NCI-H2196 treated with DMSO at 0.1 percent for 48 hours (cell line): ENCODE results near the gene PRR18.
"Not testable (repeated sequence)": the region's sequence is repeated elsewhere in the genome, so short reads cannot be mapped to it uniquely, and the experiment has no call there.

Experiments used
- DNase-seq: peaks from one replicate; lab custom pipeline; 2025; ENCODE audit not compliant: unreplicated experiment; lab: John Stamatoyannopoulos, UW

Gene PRR18, protein sequence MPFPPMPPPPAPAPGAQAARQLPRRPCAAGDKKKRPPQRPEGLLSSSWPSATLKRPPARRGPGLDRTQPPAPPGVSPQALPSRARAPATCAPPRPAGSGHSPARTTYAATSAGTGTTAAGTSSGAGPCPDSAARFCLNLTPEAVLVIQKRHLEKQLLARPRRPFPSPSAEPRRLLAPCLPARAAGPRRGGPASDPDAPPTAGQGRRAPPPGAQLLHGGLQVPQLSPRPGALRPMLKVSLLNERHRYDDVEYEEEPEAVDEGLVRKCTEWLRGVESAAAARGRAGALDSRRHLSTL

DNA sequence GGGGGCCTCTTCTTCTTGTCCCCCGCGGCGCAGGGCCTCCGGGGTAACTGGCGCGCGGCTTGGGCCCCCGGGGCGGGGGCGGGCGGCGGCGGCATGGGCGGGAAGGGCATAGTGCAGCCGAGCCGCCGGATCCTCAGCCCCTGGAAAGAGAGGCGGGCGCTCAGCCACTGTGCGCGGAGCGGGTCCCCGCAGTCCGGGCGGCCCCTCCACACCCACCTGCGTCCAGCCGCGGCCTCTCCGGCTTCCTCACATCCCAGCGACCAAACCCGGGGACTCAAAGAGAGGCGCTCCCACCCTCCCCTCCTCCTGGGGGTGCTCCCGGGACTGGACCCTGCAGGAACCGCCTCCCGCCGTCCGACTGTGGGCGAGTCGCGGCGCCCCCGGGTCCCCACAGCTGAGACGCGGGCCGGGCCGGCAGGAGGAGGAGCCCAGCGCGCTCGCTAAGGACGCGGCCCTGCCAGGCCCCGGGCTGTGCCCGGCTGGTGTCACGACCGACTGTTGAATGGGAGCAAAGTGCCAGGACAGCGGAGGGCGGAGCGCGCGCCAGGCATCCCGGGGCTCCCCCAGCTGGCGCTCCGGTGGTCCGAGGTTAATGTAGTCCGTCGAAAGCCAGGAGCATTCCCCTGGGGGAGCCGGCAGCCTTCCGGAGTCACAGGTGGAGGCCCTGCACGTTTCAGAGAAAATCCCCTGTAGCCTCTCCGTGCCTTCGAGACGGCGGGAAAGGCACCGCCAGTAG, at the start of gene PRR18:
Gene PRR18 (minus strand): TSS at position 360 of the 736 bp plus-strand sequence. CDS start 250 bp downstream, at position 110.
- DNase-seq: no peak

DNA sequence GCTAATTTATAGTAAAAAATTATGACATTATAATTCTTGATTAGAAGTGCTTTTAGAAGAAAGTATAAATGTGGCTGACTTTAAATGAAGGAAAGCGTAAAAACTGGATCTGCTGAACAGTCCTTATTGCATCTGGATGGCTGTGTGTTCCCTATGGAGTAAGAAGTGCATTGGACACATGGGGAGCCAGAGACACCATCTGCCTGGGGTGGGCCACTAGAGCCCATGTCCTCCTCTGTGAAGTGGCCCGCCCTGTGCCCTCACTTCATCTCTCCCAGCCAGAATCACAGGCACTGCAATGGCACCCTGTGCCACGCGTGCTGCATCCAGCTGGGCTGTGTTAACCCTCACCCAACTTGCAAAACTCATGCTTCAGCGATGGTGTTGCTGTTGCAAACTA, 47.4 kb upstream of the PRR18 start:
- DNase-seq: no peak

DNA sequence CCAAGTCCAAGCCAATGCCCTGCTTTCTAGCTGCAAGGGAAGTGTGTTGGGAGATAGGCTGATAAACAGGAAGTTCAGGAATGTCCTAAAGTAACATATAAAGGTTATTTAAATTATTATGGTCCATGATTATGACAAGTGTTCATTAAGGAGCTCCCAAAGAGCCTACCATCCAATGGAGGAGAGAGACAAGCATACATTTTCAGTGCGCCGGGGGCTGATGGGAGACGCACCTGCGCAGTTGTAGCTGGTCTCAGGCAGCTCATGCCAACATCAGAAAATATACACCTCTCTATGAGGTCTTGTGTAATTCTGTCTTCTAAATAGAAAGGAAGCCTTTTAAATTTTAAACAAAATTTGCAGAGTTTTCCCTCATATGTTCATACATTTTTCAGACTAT, 46.8 kb upstream of the PRR18 start:
- no peak for DNase-seq

DNA sequence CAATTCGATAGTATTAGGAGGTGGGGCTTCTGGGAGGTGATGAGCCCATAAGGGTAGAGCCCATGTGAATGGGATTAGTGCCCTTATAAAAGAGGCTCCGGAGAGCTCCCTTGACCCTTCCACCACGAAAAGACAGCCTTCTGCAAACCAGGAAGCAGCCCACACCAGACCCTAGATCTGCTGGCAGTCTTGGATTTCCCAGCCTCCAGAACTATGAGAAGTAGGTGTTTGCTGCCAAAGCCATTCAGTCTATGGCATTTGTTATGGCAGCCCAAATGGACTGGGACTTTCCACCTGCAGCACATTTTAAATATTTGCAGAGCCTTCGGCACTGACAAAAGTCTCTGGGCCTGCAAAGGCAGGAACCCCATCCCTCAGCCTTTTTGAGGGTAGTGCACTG, 46.0 kb upstream of the PRR18 start:
- no peak for DNase-seq

DNA sequence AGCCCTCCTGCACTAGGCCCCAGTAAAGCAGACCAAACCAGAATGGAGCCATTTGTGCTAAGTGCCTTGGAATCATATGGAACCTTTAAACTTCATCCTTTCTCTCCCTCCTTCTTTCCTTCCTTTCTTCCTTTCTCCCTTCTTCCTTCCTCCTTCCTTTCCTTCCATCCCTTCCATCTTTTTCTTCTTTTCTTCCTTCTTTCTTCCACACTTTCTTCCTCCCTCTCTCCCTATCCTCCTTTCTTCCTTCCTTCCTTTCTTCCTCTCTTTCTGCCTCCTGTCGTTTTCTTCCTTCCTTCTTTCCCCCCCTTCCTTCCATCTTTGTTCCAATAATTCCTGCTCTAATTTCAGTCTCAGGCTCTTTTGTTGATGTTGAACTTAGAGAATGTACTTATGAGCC, 45.3 kb upstream of the PRR18 start:
- DNase-seq: no peak

DNA sequence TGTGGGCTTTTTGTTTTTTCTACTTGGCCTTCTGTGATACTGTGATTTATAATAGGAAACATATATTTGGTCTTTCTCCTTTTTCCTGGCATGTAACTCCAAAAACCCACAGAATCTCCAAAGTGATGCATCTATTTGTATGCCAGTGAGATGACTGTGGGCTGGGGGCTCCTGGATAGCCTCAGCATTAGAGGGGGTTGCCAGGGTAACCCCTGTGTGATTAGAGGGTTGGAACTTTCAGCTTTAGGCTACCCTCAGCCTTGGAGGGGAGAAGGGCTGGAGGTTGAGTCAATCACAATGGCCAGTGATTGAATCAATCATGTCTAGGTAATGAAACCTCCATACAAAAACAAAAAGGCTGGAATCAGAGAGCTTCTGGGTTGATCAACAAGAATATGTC, 44.7 kb upstream of the PRR18 start:
- no peak for DNase-seq

DNA sequence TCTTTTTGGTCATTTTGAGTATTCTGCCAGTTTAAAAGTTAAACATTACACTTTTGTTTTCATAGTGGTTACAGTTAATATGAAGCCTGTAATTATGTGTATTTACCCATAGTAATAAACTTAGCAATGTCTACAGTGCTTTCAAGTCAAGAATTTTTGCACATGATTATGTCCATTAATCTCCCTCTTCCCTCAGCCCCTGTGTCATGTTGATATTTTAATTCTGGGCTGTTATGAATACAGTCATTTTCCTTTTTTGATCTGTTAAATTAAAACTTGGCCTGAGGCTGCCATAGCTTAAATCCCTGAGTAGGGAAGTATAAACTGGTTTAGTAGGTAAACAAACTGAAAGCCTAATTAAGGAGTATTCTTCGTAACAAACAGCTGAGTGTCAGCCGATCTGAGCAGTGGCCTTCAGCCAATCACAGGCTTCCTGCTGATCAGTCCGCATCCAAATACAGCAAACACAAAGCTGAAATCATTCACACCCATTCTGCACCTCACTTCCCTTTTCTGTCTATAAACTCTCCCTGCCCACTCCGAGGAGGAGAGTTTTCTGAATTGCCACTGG, 43.6 kb upstream of the PRR18 start:
- DNase-seq: no peak

DNA sequence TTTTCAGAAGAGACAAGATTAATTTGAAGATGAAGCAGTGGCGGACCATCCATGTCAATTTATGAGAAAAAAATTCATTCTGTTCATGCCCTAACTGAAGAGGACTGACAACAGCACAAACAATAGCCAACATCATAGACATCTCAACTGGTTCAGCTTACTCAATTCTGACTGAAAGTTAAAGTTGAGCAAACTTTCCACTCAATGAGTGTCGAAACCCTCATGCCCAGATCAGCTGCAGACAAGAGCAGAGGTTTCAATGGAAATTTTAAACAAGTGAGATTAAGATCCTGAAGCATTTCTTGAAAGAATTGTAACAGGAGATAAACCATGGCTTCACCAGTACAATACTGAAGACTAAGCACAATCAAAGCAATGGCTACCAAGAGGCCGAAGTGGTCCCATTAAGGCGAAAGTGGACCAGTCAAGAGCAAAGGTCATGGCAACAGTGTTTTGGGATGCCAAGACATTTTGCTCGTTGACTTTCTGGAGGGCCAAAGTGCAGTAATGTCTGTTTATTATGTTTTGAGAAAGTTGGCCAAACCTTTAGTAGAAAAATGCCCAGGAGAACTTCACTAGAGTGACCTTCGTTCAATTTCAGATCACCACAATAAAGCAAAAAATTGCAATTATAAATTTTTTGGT, 40.2 kb upstream of the PRR18 start:
- no peak for DNase-seq

DNA sequence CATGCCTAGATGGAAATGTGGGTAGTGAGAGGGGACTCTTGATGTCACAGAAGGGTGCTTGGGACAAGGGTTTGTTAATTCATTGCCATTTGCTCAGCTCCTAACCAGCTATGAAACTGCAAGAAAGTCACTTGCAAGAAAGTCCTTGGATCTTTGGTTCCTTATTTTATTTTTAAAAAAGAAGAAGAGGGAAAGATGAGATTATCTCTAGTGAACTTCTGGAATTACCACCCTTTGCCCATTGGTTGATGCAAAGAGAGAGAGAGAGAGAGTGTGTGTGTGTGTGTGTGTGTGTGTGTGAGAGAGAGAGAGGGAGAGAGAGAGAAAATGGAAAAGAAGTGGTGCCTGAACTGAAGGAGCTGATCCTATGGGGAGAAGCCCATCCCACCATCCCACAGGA, 38.8 kb upstream of the PRR18 start:
- no peak for DNase-seq

DNA sequence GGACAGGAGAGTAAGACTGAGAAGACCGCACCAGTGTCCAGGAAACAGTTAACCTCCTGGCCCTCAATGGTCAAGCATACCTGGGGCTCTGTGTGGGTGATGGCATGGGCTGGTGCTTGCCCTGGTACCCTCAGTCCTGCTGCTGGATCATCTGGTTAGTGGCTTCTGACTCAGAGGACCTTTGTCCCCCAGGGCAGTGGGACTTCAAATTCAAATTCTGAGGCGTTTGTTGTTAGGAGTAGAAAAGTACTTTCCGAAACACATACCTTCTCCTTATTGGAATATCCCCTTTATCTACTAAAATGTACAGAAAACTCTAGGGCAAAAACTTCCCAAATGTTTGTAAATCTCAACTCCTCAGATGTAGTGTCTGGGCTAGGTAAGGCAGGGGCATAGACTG, 38.3 kb upstream of the PRR18 start:
- DNase-seq: no peak

DNA sequence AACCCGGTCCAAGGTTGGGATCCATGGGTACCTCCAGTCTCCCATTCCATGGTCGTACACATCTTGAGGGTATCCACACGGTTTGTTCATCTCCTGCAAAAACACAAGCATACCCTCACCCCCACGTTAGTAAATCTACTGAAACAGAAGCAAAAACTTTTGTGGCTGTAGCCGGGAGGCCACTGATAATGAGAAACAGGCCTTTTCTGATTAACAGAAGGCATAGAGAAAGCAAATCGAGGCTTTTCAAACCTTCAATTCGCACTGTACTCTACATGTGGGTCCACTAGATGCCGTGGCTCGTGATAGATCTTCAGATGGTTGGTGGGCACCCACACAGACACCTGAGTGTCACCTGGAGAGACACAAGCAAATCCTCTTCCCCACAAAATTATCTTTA, 37.5 kb upstream of the PRR18 start:
- not testable (repeated sequence) for DNase-seq

DNA sequence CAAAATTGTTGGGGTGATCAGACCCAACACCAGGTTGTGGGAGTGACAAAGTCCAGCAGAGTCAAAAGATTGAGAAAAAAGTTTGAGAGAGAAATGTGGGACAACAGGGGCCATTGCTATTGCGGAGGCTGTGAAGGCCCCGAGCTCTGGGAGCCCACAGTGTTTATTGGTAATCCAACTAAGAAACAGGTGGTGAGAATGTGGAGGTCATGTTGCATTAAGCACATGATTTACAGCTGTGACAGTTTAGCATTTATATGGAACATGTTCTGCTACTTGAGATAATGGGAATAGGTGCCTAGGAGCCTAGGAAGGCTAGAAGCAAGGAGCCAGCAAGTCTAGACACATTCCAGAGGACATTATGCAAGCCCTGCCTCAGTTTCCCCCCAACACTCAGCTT, 36.7 kb upstream of the PRR18 start:
- not testable (repeated sequence) for DNase-seq

DNA sequence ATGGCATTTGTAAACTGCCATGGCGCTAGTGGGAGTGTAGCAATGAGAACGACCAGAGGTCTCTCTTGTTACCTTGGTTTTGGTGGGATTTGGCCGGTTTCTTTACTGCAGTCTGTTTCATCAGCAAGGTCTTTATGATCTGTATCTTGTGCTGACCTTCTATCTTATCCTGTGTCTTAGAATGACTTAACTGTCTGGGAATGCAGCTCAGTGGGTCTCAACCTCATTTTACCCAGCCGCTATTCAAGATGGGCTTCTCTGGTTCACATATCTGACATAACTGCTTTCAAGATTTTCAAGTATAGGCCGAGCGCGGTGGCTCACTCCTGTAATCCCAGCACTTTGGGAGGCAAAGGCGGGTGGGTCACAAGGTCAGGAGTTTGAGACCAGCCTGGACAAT, 36.0 kb upstream of the PRR18 start:
- no peak for DNase-seq

DNA sequence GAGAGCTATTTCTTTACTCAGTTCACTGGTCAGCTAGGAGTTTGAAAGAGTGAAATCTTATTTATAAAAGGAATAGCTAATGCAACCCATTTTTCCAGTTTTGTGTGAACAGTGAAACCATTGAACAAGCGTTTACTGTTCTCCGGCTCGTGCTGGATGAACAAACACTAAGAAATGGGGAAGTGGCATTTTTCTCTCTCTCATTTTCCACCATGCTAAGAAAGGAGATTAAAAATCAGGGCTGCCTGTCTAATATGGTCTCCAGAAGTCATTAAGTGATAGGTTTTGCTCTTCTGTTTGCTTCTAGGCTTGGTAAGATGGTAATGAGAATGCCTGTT, 34.9 kb upstream of the PRR18 start:
- no peak for DNase-seq

DNA sequence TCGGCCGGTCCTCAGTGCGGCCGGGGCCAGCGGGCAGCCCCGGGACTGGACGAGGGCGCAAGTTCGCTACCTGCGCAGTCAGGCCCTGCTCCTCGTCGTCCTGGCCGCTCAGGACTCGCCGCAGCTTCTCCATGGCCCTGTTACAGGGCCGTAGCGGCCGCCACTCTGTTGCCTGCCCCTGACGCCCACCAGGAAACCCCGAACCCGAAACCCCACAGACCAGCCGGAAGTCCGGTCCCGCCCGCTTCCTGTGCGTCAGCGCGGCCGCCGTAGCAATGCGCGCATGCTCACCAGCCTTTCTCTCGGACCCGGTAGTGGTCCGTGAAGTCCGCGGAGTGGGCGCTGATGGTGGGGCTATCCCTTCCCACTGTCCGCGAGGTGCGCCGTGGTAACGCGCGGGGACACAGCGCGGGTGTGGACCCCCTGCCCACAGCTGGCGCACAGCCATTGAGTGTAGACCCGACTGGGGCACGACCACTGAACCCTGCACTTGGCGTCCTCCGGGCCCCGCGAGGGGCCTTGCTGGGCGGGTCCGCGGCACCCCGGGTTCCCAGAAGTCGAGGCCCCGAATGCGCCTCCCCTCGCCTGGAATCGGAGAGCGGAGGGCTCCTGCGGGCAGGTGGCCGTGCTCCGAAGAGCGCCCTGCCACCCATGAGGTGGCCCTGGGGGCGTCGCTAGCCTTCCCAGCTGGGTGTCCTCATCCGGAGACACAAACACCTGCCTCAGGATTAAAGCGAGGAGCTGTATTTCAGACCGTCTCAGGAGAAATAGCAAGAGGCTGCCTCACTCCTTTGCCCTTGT, 34.4 kb upstream of the PRR18 start, which contains the start of gene SFT2D1:
Gene SFT2D1 (minus strand): TSS at position 197 of the 801 bp plus-strand sequence. CDS start 64 bp downstream, at position 133.
- DNase-seq: peak; percentile 30

DNA sequence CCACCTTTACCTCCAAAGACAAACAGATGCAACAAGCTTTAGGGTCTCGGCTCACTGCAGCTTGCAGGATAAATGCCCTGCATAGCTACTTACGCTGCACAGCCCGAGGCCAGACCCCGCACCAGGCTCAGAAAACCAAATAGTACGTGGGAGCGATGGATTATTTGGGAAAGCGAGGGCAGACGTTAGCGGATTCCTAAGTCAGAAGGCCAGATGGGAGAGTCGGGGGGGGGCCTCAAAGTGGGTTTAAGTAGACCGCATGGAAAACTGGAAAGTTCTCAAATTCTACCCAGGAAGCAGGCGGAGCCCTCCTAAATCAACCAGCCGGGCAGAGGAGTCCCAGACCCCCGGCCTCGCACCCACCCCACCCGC, 33.8 kb upstream of the PRR18 start:
- no peak for DNase-seq

DNA sequence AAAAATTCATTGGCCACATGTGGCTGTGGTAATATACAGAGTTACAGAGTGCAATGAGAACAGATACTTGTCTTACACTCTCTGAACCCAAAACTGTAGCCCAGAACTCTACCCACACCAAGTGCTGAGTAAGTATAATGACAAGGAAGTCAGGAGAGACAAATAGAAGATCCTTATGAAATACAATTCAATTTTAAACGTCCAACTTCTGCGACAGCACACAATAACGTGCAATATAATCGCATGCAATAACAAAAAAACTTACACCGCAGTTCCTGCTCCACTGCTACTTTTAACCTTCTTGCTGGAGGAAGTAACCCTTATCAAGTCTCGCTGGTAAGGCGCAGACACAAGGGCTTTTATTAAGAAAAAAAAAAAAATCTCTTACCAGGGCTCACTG, 33.3 kb upstream of the PRR18 start:
- no peak for DNase-seq

DNA sequence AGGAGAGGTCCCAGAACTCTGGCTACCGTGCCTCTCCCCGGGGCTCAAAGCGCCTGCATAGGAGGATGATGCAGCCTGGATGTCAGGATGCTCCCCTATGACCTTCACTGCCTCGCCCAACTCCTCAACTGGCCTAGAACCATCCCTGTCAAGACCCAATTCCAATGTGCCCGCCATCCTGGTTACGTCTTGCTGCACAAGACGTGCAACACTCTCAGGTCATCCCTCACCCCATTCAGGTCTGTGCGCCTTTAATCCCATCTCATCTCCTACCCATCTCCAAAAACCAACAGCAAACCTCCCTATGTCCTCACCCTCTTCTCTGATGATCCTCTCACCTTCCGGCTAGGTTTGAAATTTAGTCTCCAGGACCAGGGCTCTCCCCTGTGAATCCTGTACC, 30.7 kb upstream of the PRR18 start:
- DNase-seq: no peak

DNA sequence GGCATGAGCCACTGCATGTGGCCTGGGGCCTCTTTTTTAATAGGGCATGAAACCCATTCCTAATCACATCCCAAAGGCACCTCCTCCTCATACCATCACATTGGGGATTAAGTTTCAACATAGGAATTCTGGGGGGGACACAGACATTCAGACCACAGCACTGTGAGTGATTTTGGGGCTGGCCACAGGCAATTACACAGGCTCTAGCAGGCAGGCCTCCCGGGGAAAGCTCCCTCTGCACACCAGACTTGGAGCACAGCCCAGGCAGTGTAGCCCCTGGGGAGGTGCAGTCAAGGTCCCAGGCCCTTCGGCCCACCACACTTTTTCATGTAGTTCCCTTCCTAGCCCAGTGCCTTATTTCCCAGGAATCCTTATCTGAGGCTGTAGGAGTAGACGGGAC, 28.7 kb upstream of the PRR18 start:
- no peak for DNase-seq

DNA sequence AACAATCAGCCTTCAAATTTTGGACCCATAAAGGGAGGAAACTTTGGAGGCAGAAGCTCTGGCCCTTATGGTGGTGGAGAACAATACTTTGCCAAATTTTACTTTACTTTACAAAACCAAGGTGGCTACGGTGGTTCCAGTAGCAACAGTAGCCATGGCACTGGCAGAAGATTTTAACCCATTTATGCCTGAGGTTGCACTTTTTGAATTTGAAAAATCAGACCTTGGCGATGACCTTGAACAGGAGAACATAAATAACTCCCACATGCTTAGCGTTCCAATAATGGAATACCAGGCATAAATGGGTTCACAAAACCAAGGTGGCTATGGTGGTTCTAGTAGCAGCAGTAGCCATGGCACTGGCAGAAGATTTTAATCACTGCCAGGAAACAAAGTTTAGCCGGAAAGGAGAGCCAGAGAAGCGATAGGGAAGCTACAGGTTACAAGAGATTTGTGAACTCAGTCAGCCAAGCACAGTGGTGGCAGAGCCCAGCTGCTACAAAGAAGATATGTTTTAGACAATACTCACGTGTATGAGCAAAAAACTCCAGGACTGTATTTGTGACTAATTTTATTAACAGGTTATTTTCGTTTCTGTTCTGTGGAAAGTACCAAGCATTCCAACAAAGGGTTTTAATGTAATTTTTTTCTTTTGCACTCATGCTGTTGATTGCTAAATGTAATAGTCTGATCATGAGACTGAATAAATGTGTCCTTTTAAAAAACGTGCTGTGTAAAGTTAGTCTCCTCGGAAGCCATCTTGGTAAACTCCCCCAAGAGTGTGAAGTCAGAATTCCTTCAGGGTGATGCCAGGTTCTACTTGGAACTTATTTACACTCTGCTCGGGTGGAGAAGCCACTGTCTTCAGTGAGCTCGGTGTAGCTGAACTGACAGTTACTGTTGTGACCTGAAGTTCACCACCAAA, 27.4 kb upstream of the PRR18 start:
- no peak for DNase-seq
